OCI-LY3 (cell line): ENCODE data around the gene GNB5.
"Not testable (repeated sequence)": the region's sequence is repeated elsewhere in the genome, so short reads cannot be mapped to it uniquely, and the experiment has no call there.

Experiments used
- H2AFZ ChIP-seq: fragments of 200-600, 300-600 bp; shearing (Covaris generic); 2 replicates; pipeline ENCODE4 v1.6.0; 2014; ENCODE audit warnings: antibody characterized with exemption, low read depth, low read length
- H3K27ac ChIP-seq: fragments of 200-600, 300-600 bp; sonication (generic); 2 replicates; pipeline ENCODE4 v1.5.1; 2014; ENCODE audit warnings: mild to moderate bottlenecking, low read length, moderate library complexity, mixed read lengths
- H3K27me3 ChIP-seq: fragments of 200-600, 300-600 bp; sonication (generic); 2 replicates; pipeline ENCODE4 v1.6.1; 2014; ENCODE audit warnings: low read depth, low read length, mixed read lengths
- H3K36me3 ChIP-seq: fragments of 200-600, 300-600 bp; sonication (generic); replicated peaks from 2 replicates; pipeline ENCODE3; 2014; ENCODE audit warnings: low read depth, low read length, mixed read lengths
- H3K4me1 ChIP-seq: fragments of 300-600, 200-600 bp; sonication (generic); 2 replicates; pipeline ENCODE4 v1.6.1; 2014; ENCODE audit warnings: low read length, mixed read lengths
- H3K4me2 ChIP-seq: fragments of 200-600, 300-600 bp; sonication (generic); 2 replicates; pipeline ENCODE4 v1.6.1; 2014; ENCODE audit warnings: low read length, mixed read lengths
- H3K4me3 ChIP-seq: fragments of 300-600, 200-600 bp; sonication (generic); 2 replicates; pipeline ENCODE4 v1.5.1; 2014; ENCODE audit warnings: antibody characterized with exemption, mild to moderate bottlenecking, low read length, moderate library complexity
- H3K79me2 ChIP-seq: fragments of 300-600, 200-600 bp; shearing (Covaris generic); 2 replicates; pipeline ENCODE4 v1.6.1; 2014; ENCODE audit warnings: mild to moderate bottlenecking, low read length, mixed read lengths
- H3K9ac ChIP-seq: fragments of 300-600, 200-600 bp; shearing (Covaris generic); 2 replicates; pipeline ENCODE4 v1.6.0; 2014; ENCODE audit warnings: mild to moderate bottlenecking, low read length, moderate library complexity
- H3K9me3 ChIP-seq: fragments of 200-600, 300-600 bp; shearing (Covaris generic); 2 replicates; pipeline ENCODE4 v1.6.1; 2014; ENCODE audit warnings: low read length, mixed read lengths; ENCODE audit not compliant: insufficient read depth
- H4K20me1 ChIP-seq: fragments of 200-600, 300-600 bp; sonication (generic); 2 replicates; pipeline ENCODE4 v1.6.1; 2016; ENCODE audit warnings: low read length, mixed read lengths; ENCODE audit not compliant: insufficient read depth
- EZH2phosphoT487 ChIP-seq: fragments of 200-600 bp; shearing (Covaris generic); IDR thresholded peaks from 2 replicates; pipeline ENCODE4 v1.6.1; 2018; ENCODE audit warnings: antibody characterized with exemption, mixed run types, low read depth
- TF ChIP-seq, protein P1 (sequence below): fragments of 200-600, 300-600 bp; sonication (generic); IDR thresholded peaks from 2 replicates; pipeline ENCODE4 v1.5.1; 2014; ENCODE audit warnings: antibody characterized with exemption, low read length, low read depth

GNB5 gene

DNA sequence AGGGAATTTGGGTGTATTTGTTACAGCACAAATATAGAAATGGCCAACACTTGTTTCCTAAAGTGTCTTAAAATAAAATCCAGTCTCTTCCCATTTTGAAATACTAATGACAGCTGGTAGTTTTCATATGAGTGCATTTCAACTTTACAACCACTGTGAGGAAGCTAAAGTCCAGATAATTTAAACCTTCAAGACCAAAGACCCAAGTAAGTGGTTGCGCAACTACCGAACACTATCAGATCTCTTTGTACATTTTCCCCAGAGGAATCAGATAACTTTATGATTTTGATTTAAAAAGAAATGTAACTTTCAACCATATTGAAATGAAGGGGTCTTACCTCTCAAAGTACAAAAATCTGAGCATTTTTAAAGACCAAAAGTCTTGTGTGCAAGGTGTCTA, 92.9 kb downstream of the GNB5 start:
- no peaks in the 10 kb centered on the region for H3K27me3 ChIP-seq
- peaks cover 8% of the 10 kb centered on the region; the same call in 1 of the 2 replicates for H3K79me2 ChIP-seq
- H3K9me3 ChIP-seq: no peaks in the 10 kb centered on the region
- H3K9ac ChIP-seq: no peak overlapping the region
- TF ChIP-seq, protein P1, sequence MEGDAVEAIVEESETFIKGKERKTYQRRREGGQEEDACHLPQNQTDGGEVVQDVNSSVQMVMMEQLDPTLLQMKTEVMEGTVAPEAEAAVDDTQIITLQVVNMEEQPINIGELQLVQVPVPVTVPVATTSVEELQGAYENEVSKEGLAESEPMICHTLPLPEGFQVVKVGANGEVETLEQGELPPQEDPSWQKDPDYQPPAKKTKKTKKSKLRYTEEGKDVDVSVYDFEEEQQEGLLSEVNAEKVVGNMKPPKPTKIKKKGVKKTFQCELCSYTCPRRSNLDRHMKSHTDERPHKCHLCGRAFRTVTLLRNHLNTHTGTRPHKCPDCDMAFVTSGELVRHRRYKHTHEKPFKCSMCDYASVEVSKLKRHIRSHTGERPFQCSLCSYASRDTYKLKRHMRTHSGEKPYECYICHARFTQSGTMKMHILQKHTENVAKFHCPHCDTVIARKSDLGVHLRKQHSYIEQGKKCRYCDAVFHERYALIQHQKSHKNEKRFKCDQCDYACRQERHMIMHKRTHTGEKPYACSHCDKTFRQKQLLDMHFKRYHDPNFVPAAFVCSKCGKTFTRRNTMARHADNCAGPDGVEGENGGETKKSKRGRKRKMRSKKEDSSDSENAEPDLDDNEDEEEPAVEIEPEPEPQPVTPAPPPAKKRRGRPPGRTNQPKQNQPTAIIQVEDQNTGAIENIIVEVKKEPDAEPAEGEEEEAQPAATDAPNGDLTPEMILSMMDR: peak; percentile 25
- TF ChIP-seq EZH2phosphoT487: no peak
- peaks cover 21% of the 10 kb centered on the region for H3K4me1 ChIP-seq
- peak overlapping the region; percentile 1; the same call in 1 of the 2 replicates for H3K4me2 ChIP-seq
- no peak overlapping the region for H2AFZ ChIP-seq
- no peaks in the 10 kb centered on the region for H4K20me1 ChIP-seq
- H3K36me3 ChIP-seq: no peaks in the 10 kb centered on the region
- H3K4me3 ChIP-seq: no peak overlapping the region
- H3K27ac ChIP-seq: no peak overlapping the region

DNA sequence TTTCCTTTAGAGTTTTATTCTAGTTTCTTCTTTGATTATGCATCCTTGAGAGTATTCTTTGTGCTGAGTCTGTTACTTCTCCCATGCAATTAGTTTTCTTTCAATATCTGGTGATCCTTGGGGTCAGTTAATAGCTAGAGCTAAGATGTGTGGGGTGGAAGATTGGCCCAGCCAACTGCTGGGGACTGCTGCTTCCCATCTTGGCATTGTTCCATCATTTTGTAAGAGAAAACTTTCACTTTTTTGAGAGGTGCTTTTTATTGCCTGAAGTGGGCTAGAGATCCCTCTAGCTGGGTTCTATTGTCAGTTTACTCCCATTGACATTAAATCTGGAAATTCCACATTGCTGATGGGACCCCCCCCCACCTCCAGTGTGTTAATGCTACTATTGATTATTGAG, 94.0 kb downstream of the GNB5 start:
- H2AFZ ChIP-seq: no peak overlapping the region

DNA sequence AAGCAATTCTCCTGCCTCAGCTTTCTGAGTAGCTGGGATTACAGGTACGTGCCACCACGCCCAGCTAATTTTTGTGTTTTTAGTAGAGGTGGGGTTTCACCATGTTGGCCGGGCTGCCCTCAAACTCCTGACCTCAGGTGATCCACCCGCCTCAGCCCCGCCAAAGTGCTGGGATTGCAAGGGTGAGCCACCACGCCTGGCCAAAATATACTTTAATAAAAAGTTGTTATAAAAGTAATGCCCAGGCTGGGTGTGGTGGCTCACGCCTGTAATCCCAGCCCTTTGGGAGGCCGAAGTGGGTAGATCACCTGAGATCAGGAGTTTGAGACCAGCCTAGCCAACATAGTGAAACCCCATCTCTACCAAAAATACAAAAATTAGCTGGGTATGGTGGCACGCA, 94.7 kb downstream of the GNB5 start:
- H3K9me3 ChIP-seq, H3K27ac ChIP-seq, H3K4me3 ChIP-seq, H3K36me3 ChIP-seq, H3K9ac ChIP-seq, H3K27me3 ChIP-seq, H3K79me2 ChIP-seq, H4K20me1 ChIP-seq, H2AFZ ChIP-seq, H3K4me2 ChIP-seq: not testable (repeated sequence)
- peaks cover 21% of the 10 kb centered on the region for H3K4me1 ChIP-seq

More for the DNA sequence above, 94.0 kb downstream of the GNB5 start:
- Histone ChIP-seq H3K4me2 (no peak overlapping the region), H3K4me3 (no peak overlapping the region), H3K36me3 (no peaks in the 10 kb centered on the region), H3K9me3 (no peaks in the 10 kb centered on the region), H3K4me1 (peaks cover 21% of the 10 kb centered on the region), H4K20me1 (no peaks in the 10 kb centered on the region), H3K27ac (no peak overlapping the region), H3K79me2 (peaks cover 8% of the 10 kb centered on the region; the same call in 1 of the 2 replicates), H3K9ac (no peak overlapping the region), H3K27me3 (no peaks in the 10 kb centered on the region)
- TF ChIP-seq, protein P1: no peak
- no peak for TF ChIP-seq EZH2phosphoT487

DNA sequence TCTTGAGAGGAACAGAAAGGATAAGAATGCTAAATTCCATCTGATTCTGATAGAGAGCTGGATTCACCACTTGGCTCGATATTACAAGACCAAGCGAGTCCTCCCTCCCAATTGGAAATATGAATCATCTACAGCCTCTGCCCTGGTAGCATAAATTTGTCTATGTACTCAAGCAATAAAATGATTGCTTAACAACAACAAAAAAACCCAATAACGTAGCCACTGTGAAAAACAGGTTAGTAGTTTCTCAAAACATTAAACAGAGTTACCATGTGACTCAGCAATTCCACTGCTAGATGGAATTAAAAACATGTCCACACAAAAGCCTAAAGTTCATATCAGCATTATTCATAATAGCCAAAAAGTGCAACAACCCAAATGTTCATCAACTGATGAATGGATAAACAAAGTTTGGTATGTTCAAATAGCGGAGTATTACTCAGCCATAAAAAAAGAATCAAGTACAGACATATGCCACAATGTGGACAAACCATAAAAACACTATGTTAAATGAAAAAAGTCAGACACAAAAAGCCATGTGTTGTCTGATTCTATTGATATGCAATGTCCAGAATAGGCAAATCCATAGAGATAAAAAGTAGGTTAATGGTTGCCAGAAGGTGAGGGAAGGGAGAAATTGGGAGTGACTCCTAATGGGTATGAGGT, 95.5 kb downstream of the GNB5 start:
- TF ChIP-seq EZH2phosphoT487: no peak
- TF ChIP-seq, protein P1: no peak
- H3K4me2 ChIP-seq: no peak overlapping the region

More for the DNA sequence above, 95.5 kb downstream of the GNB5 start:
- H3K27ac ChIP-seq: no peak overlapping the region
- H2AFZ ChIP-seq: no peak overlapping the region
- no peaks in the 10 kb centered on the region for H3K36me3 ChIP-seq
- H4K20me1 ChIP-seq: no peaks in the 10 kb centered on the region
- H3K9me3 ChIP-seq: no peaks in the 10 kb centered on the region; the same call in 1 of the 2 replicates
- H3K4me3 ChIP-seq: no peak overlapping the region
- peaks cover 8% of the 10 kb centered on the region; the same call in 1 of the 2 replicates for H3K79me2 ChIP-seq
- no peaks in the 10 kb centered on the region for H3K27me3 ChIP-seq
- peaks cover 21% of the 10 kb centered on the region for H3K4me1 ChIP-seq
- H3K9ac ChIP-seq: no peak overlapping the region
